Left lung (tissue), 10 donors: Measurements from ENCODE around the gene MRGPRD. TPM values are rescaled to one million over a fixed set of nuclear protein-coding genes. Genes with fewer than 3 reads are reported as not detected.

Experiments
- ATAC-seq: fragments of 200-7000 bp; cut with Tn5 transposase; one replicate; pipeline ENCODE4 v1.9.1; 2020; ENCODE audit warnings: moderate library complexity
- DNase-seq, 4 donors: peaks; one replicate each; pipeline ENCODE4 v3.0.0-alpha.2; 2013 to 2020
- H3K27ac ChIP-seq, 2 donors: fragments of 200-600 bp; sonication (generic) in 1 of 2; one replicate each; pipeline versions ENCODE4 v1.5.0 to v1.8.0; 2020 to 2021
- H3K27me3 ChIP-seq, 2 donors: fragments of 200-600 bp; sonication (generic) in 1 of 2; one replicate each; pipeline versions ENCODE4 v1.5.0 to v1.8.0; 2020 to 2021
- H3K36me3 ChIP-seq, 2 donors: fragments of 200-600 bp; sonication (generic) in 1 of 2; one replicate each; pipeline versions ENCODE4 v1.5.0 to v1.8.0; 2020 to 2021
- H3K4me1 ChIP-seq, 2 donors: fragments of 200-600 bp; one replicate each; pipeline ENCODE4 v1.8.0; 2021
- H3K4me3 ChIP-seq, 2 donors: fragments of 200-600 bp; sonication (generic) in 1 of 2; one replicate each; pipeline versions ENCODE4 v1.5.0 to v1.8.0; 2020 to 2021; ENCODE audit warnings: mild to moderate bottlenecking in 1 of 2
- H3K9me3 ChIP-seq, 2 donors: fragments of 200-600 bp; sonication (generic) in 1 of 2; one replicate each; pipeline versions ENCODE4 v1.5.0 to v1.8.0; 2020 to 2021
- CTCF ChIP-seq, 2 donors: fragments of 200-600 bp; sonication (generic) in 1 of 2; IDR thresholded peaks; one replicate each; pipeline versions ENCODE4 v1.5.0 to v1.8.0; 2021; ENCODE audit warnings: antibody characterized with exemption in 2 of 2
- intact Hi-C, 2 donors: fragments of 100-400 bp; cut with DNase I; formaldehyde crosslinking; loops; one replicate each; pipeline versions ENCODE4 v1.11.2 to v1.14.2; 2022
- polyA plus RNA-seq, 6 donors: library from polyadenylated mRNA; unstranded; fragments of 120-200 nt; gene quantifications; one replicate each; pipeline ENCODE4 v1.2.1, GENCODE V29; 2013; ENCODE audit not compliant: insufficient read length in 6 of 6
- total RNA-seq, 2 donors: library from RNA; stranded (reverse); fragmentation: NEBNext Ultra II Directional; extraction: Animal tissue kit (Norgen Biotek cat#: 25700); gene quantifications; one replicate each; pipeline ENCODE4 v1.2.1, GENCODE V29; 2021
- donor health status: DM: no; HTN: yes; CAD: no.
- donor health status: DM: no; HTN: no; CAD: no.

MRGPRD gene
- total and polyA plus RNA-seq, 8 donors = not detected

- Histone ChIP-seq H3K36me3 (no peaks in the 10 kb centered on the region), H3K9me3 (no peaks in the 10 kb centered on the region), H3K4me1 (peaks cover 0 to 4% of the 10 kb centered on the region in 2 donors), H3K27me3 (peaks cover 0 to 55% of the 10 kb centered on the region in 2 donors), H3K27ac (no peak overlapping the region), H3K4me3 (no peak overlapping the region)
- intact Hi-C loops = no loop called here
- DNase-seq (no peak), ATAC-seq (no peak)
- no peak for TF ChIP-seq CTCF (IDR thresholded peaks at IDR 0.05)
Observed at GRCh38 chr11:68993546-68993945, 12.8 kb upstream of the MRGPRD start.

- Histone ChIP-seq H3K4me1 (no peaks in the 10 kb centered on the region), H3K4me3 (no peak overlapping the region), H3K36me3 (no peaks in the 10 kb centered on the region), H3K9me3 (no peaks in the 10 kb centered on the region), H3K27me3 (peaks cover 0 to 53% of the 10 kb centered on the region in 2 donors), H3K27ac (no peak overlapping the region)
- peak in 2 of 4 donors; percentile 12 to 40 for DNase-seq
- intact Hi-C loops = no loop called here
- ATAC-seq = no peak
- no peak for TF ChIP-seq CTCF (IDR thresholded peaks at IDR 0.05)
Observed at GRCh38 chr11:68992743-68993255, 12.0 kb upstream of the MRGPRD start.

GRCh38 chr11:68990995-68991780 lies 10.4 kb upstream of the MRGPRD start:
- ATAC-seq = no peak

GRCh38 chr11:68989936-68990606 lies 9.3 kb upstream of the MRGPRD start:
- Histone ChIP-seq H3K27me3 (peaks cover 0 to 61% of the 10 kb centered on the region in 2 donors), H3K27ac (no peak overlapping the region), H3K4me3 (no peak overlapping the region), H3K36me3 (no peaks in the 10 kb centered on the region), H3K9me3 (no peaks in the 10 kb centered on the region), H3K4me1 (no peaks in the 10 kb centered on the region)
- no peak for ATAC-seq
- intact Hi-C loops = no loop called here
- peak in 1 of 4 donors; percentile 11 for DNase-seq
- no peak for TF ChIP-seq CTCF (IDR thresholded peaks at IDR 0.05)

More at GRCh38 chr11:68990995-68991780, 10.4 kb upstream of the MRGPRD start:
- DNase-seq = peak in 1 of 4 donors; percentile 9
- no peak for TF ChIP-seq CTCF (IDR thresholded peaks at IDR 0.05)
- Histone ChIP-seq H3K4me1 (no peaks in the 10 kb centered on the region), H3K27ac (no peak overlapping the region), H3K27me3 (peaks cover 0 to 54% of the 10 kb centered on the region in 2 donors), H3K9me3 (no peaks in the 10 kb centered on the region), H3K4me3 (no peak overlapping the region), H3K36me3 (no peaks in the 10 kb centered on the region)
- intact Hi-C loops = no loop called here

GRCh38 chr11:68988491-68988890 lies 7.7 kb upstream of the MRGPRD start:
- no peak for DNase-seq
- intact Hi-C loops = no loop called here

More at GRCh38 chr11:68988491-68988890, 7.7 kb upstream of the MRGPRD start:
- Histone ChIP-seq H3K36me3 (no peaks in the 10 kb centered on the region), H3K27me3 (peaks cover 0 to 54% of the 10 kb centered on the region in 2 donors), H3K27ac (no peak overlapping the region), H3K9me3 (no peaks in the 10 kb centered on the region), H3K4me1 (no peaks in the 10 kb centered on the region), H3K4me3 (no peak overlapping the region)
- ATAC-seq = no peak
- TF ChIP-seq CTCF (IDR thresholded peaks at IDR 0.05) = no peak
